Thyroid gland (tissue), 4 donors: ENCODE results near the gene PLCH1.

ENCODE experiments used
- POLR2A ChIP-seq, 2 donors: fragments of 450-650 bp; IDR thresholded peaks; one replicate each; pipeline ENCODE4 v1.6.1; 2017; ENCODE audit warnings: antibody characterized with exemption in 2 of 2, mild to moderate bottlenecking in 2 of 2, moderate library complexity in 1 of 2
- TF ChIP-seq, protein P1 (sequence below), 6 experiments: fragments of 200-600 bp in 3 of 6; fragments of 450-650 bp in 3 of 6; sonication (generic) in 3 of 6; IDR thresholded peaks; one replicate each; pipeline ENCODE4 v1.5.1; 2016 to 2019; ENCODE audit warnings: antibody characterized with exemption in 6 of 6, mild to moderate bottlenecking in 2 of 6, inconsistent platforms in 1 of 6, moderate library complexity in 1 of 6

DNA sequence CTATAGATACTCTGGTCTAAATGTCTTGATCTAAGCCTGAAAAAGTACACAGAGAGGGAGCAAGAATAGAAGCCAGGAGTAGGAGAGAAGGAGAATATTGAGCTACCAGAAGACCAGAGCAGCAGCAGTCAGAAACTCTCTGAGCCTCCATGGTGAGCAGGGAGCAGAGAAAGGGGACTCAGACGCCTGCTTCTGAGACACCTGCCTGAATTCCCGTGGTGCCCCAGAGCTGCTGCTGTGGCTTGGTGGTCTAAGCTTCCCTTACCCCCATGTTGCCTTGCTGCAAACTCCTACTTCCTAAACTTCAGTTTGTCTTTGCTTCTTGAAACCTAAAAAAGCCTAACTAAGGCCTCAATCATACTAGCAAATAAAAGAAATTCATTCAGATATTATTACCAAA lies 356.5 kb downstream of the PLCH1 start:
- TF ChIP-seq, protein P1, sequence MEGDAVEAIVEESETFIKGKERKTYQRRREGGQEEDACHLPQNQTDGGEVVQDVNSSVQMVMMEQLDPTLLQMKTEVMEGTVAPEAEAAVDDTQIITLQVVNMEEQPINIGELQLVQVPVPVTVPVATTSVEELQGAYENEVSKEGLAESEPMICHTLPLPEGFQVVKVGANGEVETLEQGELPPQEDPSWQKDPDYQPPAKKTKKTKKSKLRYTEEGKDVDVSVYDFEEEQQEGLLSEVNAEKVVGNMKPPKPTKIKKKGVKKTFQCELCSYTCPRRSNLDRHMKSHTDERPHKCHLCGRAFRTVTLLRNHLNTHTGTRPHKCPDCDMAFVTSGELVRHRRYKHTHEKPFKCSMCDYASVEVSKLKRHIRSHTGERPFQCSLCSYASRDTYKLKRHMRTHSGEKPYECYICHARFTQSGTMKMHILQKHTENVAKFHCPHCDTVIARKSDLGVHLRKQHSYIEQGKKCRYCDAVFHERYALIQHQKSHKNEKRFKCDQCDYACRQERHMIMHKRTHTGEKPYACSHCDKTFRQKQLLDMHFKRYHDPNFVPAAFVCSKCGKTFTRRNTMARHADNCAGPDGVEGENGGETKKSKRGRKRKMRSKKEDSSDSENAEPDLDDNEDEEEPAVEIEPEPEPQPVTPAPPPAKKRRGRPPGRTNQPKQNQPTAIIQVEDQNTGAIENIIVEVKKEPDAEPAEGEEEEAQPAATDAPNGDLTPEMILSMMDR (IDR thresholded peaks at IDR 0.05) = no peak
- TF ChIP-seq POLR2A (IDR thresholded peaks at IDR 0.05) = no peak
